Stomach (tissue), 19 donors: ENCODE measurements around the gene PRAMEF12. TPM values are rescaled to one million over a fixed set of nuclear protein-coding genes. Genes with fewer than 3 reads are reported as not detected.
"Not testable (repeated sequence)": the region's sequence is repeated elsewhere in the genome, so short reads cannot be mapped to it uniquely, and the experiment has no call there.

ENCODE experiments used
- DNase-seq, 2 donors: peaks; one replicate each; pipeline versions ENCODE4 v3.0.0 to v3.0.0-alpha.2; 2013 to 2019
- H3K27ac ChIP-seq, 5 donors: fragments of 200-600 bp in 4 of 5; sonication (generic) in 4 of 5; one replicate each; pipeline ENCODE4 v1.5.1; 2013 to 2019; ENCODE audit warnings: mild to moderate bottlenecking in 1 of 5, moderate library complexity in 1 of 5
- H3K27me3 ChIP-seq, 3 donors: fragments of 200-600 bp; sonication (generic); one replicate each; pipeline ENCODE4 v1.5.1; 2017 to 2019; ENCODE audit warnings: mixed run types in 1 of 3
- H3K36me3 ChIP-seq, 4 donors: fragments of 200-600 bp; sonication (generic); 1 replicate in 3 of 4; 2 replicates in 1 of 4; pipeline ENCODE4 v1.5.1; 2016 to 2019
- H3K4me1 ChIP-seq, 4 donors: fragments of 200-600 bp; sonication (generic); one replicate each; pipeline ENCODE4 v1.5.1; 2016 to 2019
- H3K4me3 ChIP-seq, 4 donors: fragments of 200-600 bp; sonication (generic) in 3 of 4; one replicate each; pipeline ENCODE4 v1.5.1; 2016 to 2019; ENCODE audit warnings: mild to moderate bottlenecking in 1 of 4
- H3K9me3 ChIP-seq, 4 donors: fragments of 200-600 bp; sonication (generic); one replicate each; pipeline ENCODE4 v1.5.1; 2016 to 2019
- CTCF ChIP-seq, 7 experiments: fragments of 450-650 bp in 4 of 7; fragments of 200-600 bp in 3 of 7; sonication (generic) in 3 of 7; IDR thresholded peaks; one replicate each; pipeline ENCODE4 v1.5.1; 2016 to 2019; ENCODE audit warnings: antibody characterized with exemption in 7 of 7, control low read depth in 2 of 7, mild to moderate bottlenecking in 1 of 7
- EP300 ChIP-seq: sonication (generic); formaldehyde crosslinking; IDR thresholded peaks from one replicate; pipeline ENCODE4 v1.6.1; 2017; ENCODE audit warnings: antibody characterized with exemption
- POLR2A ChIP-seq, 4 donors: fragments of 450-650 bp; IDR thresholded peaks; one replicate each; pipeline ENCODE4 v1.6.1; 2016; ENCODE audit warnings: antibody characterized with exemption in 4 of 4, control low read depth in 2 of 4, mild to moderate bottlenecking in 1 of 4, moderate library complexity in 1 of 4
- POLR2AphosphoS5 ChIP-seq, 3 donors: sonication (generic); formaldehyde crosslinking; IDR thresholded peaks; one replicate each; pipeline ENCODE4 v1.6.1; 2016; ENCODE audit warnings: antibody characterized with exemption in 3 of 3
- WGBS, 5 donors: extraction: QIAGEN DNeasy Blood & Tissue Kit in 3 of 5; methylation state at CpG; one replicate each; pipeline versions ENCODE4 v1.1.5 to v1.1.7; 2013 to 2018; 5-methylcytosine and 5-hydroxymethylcytosine counted together
- intact Hi-C: fragments of 100-400 bp; cut with DNase I; formaldehyde crosslinking; loops from one replicate; pipeline ENCODE4 v1.15.1; 2023; ENCODE audit warnings: low total_unique reads
- long read RNA-seq, 10 donors: transcript quantifications; one replicate each; lab custom pipeline, GENCODE V29; 2026
- polyA plus RNA-seq, 3 donors: library from polyadenylated mRNA; stranded (reverse); fragments of 200-250 nt; gene quantifications; one replicate each; pipeline ENCODE4 v1.2.3, GENCODE V29; 2013
- total RNA-seq, 5 donors: library from RNA; depleted of rRNA; stranded (reverse); fragments of >200 nt; gene quantifications; one replicate each; pipeline versions ENCODE4 v1.1.0 to v1.2.3, GENCODE V29; 2014 to 2016
- donor health status: healthy with polysubstance abuse.
- donor health status: Bipolar disorder and iron deficiency.
- donor health status: healthy.

Gene PRAMEF12
- total RNA-seq (not detected), polyA plus RNA-seq (not detected)
- long read RNA-seq, donor 1: 0 reads
- long read RNA-seq, donor 2: 0 reads
- long read RNA-seq, donor 3: 0 reads
- long read RNA-seq, donor 4: 0 reads
- long read RNA-seq, donor 5: 0 reads
- long read RNA-seq, donor 6: 0 reads
- long read RNA-seq, donor 7: 0 reads
- long read RNA-seq, donor 8: 0 reads
- long read RNA-seq, donor 9: 0 reads
- long read RNA-seq, donor 10: 0 reads

- intact Hi-C loops: no loop called here
- WGBS, 5 donors: 78 to 83% (median 80%) methylated on average over 5 of the region's 5 CpGs
These were observed at the start of gene PRAMEF12 for GRCh38 chr1:12773438-12773837. Gene PRAMEF12 (plus strand): TSS chr1:12773738. CDS start chr1:12774868, 1,130 bp downstream.

GRCh38 chr1:12728391-12728790 is 45.1 kb upstream of the PRAMEF12 start:
- Histone ChIP-seq H3K4me3 (no peak overlapping the region), H3K9me3 (peaks cover 0 to 39% (median 34%) of the 10 kb centered on the region in 4 donors), H3K27ac (no peak overlapping the region), H3K36me3 (no peaks in the 10 kb centered on the region), H3K4me1 (no peaks in the 10 kb centered on the region), H3K27me3 (peaks cover 0 to 12% (median 0%) of the 10 kb centered on the region in 3 donors)
- intact Hi-C loops: no loop called here
- whole genome bisulfite sequencing, 5 donors: 83 to 87% (median 85%) methylated on average over 2 of the region's 2 CpGs
- DNase-seq: no peak
- no peak for TF ChIP-seq POLR2AphosphoS5 (IDR thresholded peaks at IDR 0.05)
- TF ChIP-seq EP300: no peak
- no peak for TF ChIP-seq CTCF (IDR thresholded peaks at IDR 0.05)
- TF ChIP-seq POLR2A (IDR thresholded peaks at IDR 0.05): no peak

More at GRCh38 chr1:12773438-12773837, at the start of gene PRAMEF12:
- Histone ChIP-seq H3K9me3 (no peaks in the 10 kb centered on the region), H3K4me3 (no peak within 1 kb of the TSS), H3K4me1 (no peaks in the 10 kb centered on the region), H3K36me3 (no peaks in the 10 kb centered on the region), H3K27ac (no peak within 1 kb of the TSS), H3K27me3 (peaks cover 0 to 30% (median 5%) of the 10 kb centered on the region in 3 donors)
- TF ChIP-seq POLR2A (IDR thresholded peaks at IDR 0.05): no peak
- DNase-seq: no peak

- Histone ChIP-seq H3K36me3 (no peaks in the 10 kb centered on the region), H3K4me1 (no peaks in the 10 kb centered on the region), H3K27me3 (peaks cover 0 to 17% (median 0%) of the 10 kb centered on the region in 3 donors), H3K4me3 (no peak overlapping the region), H3K9me3 (peaks cover 0 to 42% (median 34%) of the 10 kb centered on the region in 4 donors), H3K27ac (no peak overlapping the region)
- 72 to 100% (median 84%) methylated on average over 1 of the region's 1 CpG for WGBS, 5 donors
- intact Hi-C loops: no loop called here
- TF ChIP-seq POLR2AphosphoS5 (IDR thresholded peaks at IDR 0.05) (no peak), CTCF (IDR thresholded peaks at IDR 0.05) (no peak), EP300 (no peak), POLR2A (IDR thresholded peaks at IDR 0.05) (no peak)
- DNase-seq: no peak
These were observed 43.4 kb upstream of the PRAMEF12 start for GRCh38 chr1:12730156-12730555.

GRCh38 chr1:12731084-12731483 is 42.5 kb upstream of the PRAMEF12 start:
- Histone ChIP-seq H3K9me3 (peaks cover 0 to 46% (median 36%) of the 10 kb centered on the region in 4 donors), H3K27me3 (peaks cover 0 to 11% (median 0%) of the 10 kb centered on the region in 3 donors)
- H3K4me1 ChIP-seq, H3K4me3 ChIP-seq, intact Hi-C loops, DNase-seq, H3K27ac ChIP-seq, H3K36me3 ChIP-seq: not testable (repeated sequence)
- 64 to 78% (median 75%) methylated on average over 2 of the region's 2 CpGs for WGBS, 5 donors

- H3K27me3 ChIP-seq: peaks cover 0 to 6% (median 0%) of the 10 kb centered on the region in 3 donors
- no peak overlapping the region for H3K27ac ChIP-seq
- peaks cover 0 to 46% (median 31%) of the 10 kb centered on the region in 4 donors for H3K9me3 ChIP-seq
- H3K36me3 ChIP-seq: no peaks in the 10 kb centered on the region
- no peak overlapping the region for H3K4me3 ChIP-seq
- no peaks in the 10 kb centered on the region for H3K4me1 ChIP-seq
- TF ChIP-seq CTCF (IDR thresholded peaks at IDR 0.05) (no peak), POLR2A (IDR thresholded peaks at IDR 0.05) (no peak), EP300 (no peak), POLR2AphosphoS5 (IDR thresholded peaks at IDR 0.05) (no peak)
- no peak for DNase-seq
- intact Hi-C loops: no loop called here
- 69 to 84% (median 82%) methylated on average over 3 of the region's 3 CpGs for WGBS, 5 donors
These were observed 38.9 kb upstream of the PRAMEF12 start for GRCh38 chr1:12734651-12735050.
